GM18909 (cell line): ENCODE data around the gene DNAJB2.

ENCODE experiments used
- ATAC-seq: cut with Tn5 transposase; IDR thresholded peaks from one replicate; pipeline ENCODE4 v1.9.1; 2021; ENCODE audit warnings: mild to moderate bottlenecking; ENCODE audit not compliant: unreplicated experiment, poor library complexity

Gene DNAJB2

DNA sequence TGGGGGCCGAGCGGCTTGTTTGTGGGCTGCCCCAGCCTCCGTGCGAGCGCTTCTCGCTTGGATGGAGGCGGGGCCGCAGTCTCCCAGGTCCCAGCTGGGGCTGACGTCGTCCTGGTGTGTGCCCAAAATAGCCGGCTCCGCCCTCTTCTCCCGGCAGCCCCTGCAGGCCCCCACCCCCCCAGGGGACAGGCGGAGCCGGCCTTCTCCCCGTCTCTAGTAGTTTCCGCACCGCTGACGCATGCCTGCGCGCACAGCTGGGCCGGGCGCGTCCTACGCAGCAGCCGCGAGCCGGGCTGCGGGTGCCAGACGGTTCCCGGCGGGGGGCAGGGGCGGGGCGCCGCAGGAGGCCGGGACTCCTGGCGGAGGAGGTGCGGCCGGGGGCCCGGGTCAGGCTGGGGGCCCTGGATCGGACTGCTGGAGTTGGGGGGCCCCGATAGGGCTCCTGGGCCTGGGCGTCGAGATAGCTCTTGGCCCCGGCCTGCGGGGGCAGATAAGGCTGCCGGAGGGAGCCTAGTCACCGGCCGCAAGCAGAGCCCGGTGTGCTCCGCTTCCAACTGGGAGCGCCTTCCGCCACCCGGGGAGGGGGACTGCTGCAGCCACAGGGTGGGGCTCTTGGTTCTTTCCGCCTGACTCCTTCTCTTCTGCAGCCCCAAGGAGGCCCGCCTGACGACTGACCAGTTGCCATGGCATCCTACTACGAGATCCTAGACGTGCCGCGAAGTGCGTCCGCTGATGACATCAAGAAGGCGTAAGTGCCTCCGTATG lies at the start of gene DNAJB2:
Gene DNAJB2 (plus strand): TSS at position 216 of the 765 bp plus-strand sequence. CDS start 468 bp downstream, at position 684.
- peak; percentile 88 for ATAC-seq

GRCh38 chr2:219230059-219230540 lies 49.1 kb upstream of the DNAJB2 start:
- peak; percentile 19 for ATAC-seq

- no peak for ATAC-seq
These were observed 44.8 kb upstream of the DNAJB2 start for GRCh38 chr2:219234331-219234730.

GRCh38 chr2:219243291-219243761 lies 35.8 kb upstream of the DNAJB2 start:
- no peak for ATAC-seq

GRCh38 chr2:219244789-219245147 lies 34.4 kb upstream of the DNAJB2 start:
- no peak for ATAC-seq

DNA sequence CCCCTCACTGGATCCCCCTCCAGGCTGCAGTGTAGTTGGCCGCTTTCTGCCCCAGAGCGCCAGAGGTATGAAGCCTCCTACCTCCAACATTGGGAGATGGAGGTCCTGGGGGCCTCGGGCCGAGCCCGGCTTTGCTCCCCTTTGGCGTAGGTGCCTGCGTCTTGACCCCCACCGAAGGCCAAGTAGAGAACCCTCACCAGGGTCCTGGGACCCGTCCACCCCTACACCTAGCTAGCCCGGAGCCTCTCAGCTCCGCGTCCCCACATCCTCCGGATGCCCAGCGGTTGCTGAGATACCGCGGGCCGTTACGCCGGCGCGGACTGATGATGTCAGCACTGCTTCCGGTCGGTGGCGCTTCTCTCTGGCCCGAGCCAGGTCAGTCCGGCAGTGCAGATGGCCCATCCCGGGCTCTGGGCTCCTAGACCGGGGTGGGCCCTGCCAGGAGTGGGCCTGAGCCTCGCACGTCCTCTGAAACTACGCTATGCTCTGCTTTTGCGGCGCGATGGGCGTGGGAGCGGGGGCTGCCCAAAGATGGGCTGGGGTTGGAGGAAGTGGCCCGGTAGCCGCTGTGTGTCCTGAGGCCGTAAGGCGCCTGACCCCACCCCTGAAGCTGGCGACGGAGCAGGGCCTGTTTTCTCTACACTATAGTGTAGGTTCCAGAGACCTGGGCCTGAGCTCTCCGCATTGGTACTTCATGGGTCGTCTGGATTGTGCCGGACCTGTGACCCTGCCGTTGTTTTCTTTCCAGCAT lies 33.8 kb upstream of the DNAJB2 start, which contains the start of the genes GLB1L and STK16:
Gene GLB1L (minus strand): TSS at position 297 of the 751 bp plus-strand sequence. CDS start 1,871 bp downstream, outside the sequence.
Gene STK16 (plus strand): TSS at position 332 of the 751 bp plus-strand sequence. CDS start 521 bp downstream, outside the sequence.
- peak; percentile 66 for ATAC-seq

DNA sequence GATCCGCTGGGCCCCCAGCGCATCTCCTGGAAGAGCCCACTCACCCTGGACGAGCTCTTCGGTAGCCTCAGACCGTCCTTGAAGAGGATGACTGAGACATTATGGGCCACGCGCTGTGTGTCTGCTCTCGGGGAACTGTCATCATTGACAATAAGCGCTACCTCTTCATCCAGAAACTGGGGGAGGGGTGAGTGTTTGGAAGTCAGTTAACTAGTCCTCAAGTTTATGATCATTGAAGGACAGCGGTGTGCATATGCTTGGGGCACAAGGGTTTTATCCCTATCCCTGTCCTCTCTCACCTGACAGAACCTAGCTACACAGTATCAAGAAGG lies 33.3 kb upstream of the DNAJB2 start:
- no peak for ATAC-seq

DNA sequence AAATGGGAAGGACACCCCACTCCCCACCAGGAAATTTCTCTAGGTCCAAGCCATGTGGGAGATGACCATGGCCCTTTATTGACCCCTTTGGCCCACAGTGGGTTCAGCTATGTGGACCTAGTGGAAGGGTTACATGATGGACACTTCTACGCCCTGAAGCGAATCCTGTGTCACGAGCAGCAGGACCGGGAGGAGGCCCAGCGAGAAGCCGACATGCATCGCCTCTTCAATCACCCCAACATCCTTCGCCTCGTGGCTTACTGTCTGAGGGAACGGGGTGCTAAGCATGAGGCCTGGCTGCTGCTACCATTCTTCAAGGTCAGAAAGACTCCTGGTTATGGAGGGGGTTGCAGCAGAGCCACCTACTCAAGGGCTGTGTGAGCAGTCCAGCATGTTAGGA lies 32.6 kb upstream of the DNAJB2 start:
- no peak for ATAC-seq

- ATAC-seq, result peak; percentile 26
These were observed 31.2 kb upstream of the DNAJB2 start for GRCh38 chr2:219247678-219248642.

GRCh38 chr2:219248845-219249202 lies 30.3 kb upstream of the DNAJB2 start:
- no peak for ATAC-seq

DNA sequence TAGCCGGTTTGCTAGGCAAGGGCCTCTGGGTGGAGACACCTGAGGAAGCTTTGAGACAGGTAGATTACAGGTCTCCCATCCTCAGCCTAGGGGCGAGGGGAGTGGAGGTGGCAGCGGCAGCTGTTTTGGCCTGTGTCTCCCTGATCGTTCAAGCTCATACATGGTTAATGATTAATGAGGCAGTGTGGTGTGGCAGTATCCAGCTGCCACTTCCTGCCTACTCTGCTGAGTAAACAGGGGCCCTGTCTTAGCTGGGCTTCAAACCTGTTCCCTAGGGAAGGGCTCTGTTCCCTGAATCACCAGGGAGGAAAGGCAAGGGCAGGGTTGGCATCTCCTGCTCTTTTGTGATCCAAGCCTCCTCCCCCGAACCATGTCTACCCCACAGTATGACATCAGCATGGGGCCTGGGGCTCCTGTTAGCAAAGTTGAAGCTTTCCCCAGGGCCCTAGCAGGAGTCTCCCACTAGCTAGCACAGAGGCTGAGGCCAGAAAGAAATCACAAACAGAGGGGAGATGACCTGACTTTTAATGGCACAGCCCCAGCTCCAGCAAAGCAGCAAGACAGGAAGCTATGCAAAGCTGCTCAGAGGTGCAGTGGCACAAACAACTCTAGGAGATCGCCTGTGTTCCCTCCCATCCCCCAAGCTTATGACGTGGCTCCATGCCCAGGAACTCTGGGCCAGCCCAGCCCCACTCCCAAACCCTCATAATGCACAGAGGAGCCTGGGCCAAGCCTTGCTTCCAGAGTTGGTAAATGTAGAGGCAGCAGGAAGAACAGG lies 29.8 kb upstream of the DNAJB2 start:
- peak; percentile 48 for ATAC-seq

DNA sequence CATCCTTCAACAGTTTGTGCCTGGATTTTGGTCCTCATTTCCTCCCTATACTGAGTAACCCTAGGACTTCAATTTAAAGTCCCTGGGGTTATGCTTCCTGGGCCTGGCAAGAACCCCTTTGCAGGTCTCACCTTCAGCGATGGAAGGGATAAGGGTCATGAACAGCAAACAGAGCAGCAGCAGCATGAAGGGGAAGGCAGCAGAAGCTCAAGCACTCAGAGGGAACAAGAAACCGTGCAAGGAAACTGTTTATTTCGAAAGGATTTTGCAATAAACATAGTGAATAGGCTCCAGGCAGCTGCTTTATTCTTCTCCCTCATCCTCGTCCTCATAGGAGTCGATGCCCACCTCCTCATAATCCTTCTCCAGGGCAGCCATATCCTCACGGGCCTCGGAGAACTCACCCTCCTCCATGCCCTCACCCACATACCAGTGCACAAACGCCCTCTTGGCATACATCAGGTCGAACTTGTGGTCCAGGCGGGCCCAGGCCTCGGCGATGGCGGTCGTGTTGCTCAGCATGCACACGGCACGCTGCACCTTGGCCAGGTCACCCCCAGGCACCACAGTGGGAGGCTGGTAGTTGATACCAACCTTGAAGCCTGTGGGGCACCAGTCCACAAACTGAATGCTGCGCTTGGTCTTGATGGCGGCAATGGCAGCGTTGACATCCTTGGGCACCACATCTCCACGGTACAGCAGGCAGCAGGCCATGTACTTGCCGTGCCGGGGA lies 29.0 kb upstream of the DNAJB2 start:
- ATAC-seq, result no peak

- ATAC-seq, result no peak
These were observed 27.5 kb upstream of the DNAJB2 start for GRCh38 chr2:219251656-219252055.

GRCh38 chr2:219252084-219252483 lies 27.1 kb upstream of the DNAJB2 start:
- no peak for ATAC-seq

- ATAC-seq, result no peak
These were observed 26.6 kb upstream of the DNAJB2 start for GRCh38 chr2:219252570-219252899.

- ATAC-seq, result peak; percentile 9
These were observed 26.0 kb upstream of the DNAJB2 start, which contains the start of gene TUBA4B for GRCh38 chr2:219252900-219253752. Gene TUBA4B (plus strand): TSS chr2:219253243. CDS start chr2:219253408, 165 bp downstream.

GRCh38 chr2:219253753-219254589 lies 25.2 kb upstream of the DNAJB2 start, which contains the start of gene TUBA4A:
Gene TUBA4A (minus strand): TSS chr2:219253918. CDS start chr2:219253858, 60 bp downstream.
- peak; percentile 52 for ATAC-seq
